Measurements from ENCODE around the gene FNDC5.

The FNDC5 gene

GRCh38 chr1:32830092-32830852 is 40.4 kb downstream of the FNDC5 start:
- no peaks in the 10 kb centered on the region for H3K27me3 ChIP-seq (replicated peaks in 2 of 5; ENCODE audit: control insufficient read depth in 4 of 5, insufficient read depth in 5 of 5, low read length in 4 of 5)
- H3K4me3 ChIP-seq (ENCODE audit: control insufficient read depth in 1 of 7, extremely low read depth in 1 of 7, insufficient read depth in 4 of 7, low read depth in 2 of 7, low read length in 6 of 7), result no peak overlapping the region
- ChIA-PET POLR2A (no interaction called here), CTCF (interaction anchor here (0.8 to 2.6 kb wide), 5 partner anchors 21 to 46 kb away, joined by 3 to 9 read pairs (median 5); no protein-coding TSS in a partner anchor)
- H3K36me3 ChIP-seq (ENCODE audit: control insufficient read depth in 4 of 4, insufficient read depth in 4 of 4, low read length in 3 of 4), result peaks cover 15 to 86% (median 60%) of the 10 kb centered on the region in 4 experiments
- WGBS (ENCODE audit: insufficient coverage), result 88% methylated on average over 3 of the region's 6 CpGs
- H3K9me3 ChIP-seq (ENCODE audit: control extremely low read depth in 1 of 5, control insufficient read depth in 4 of 5, insufficient read depth in 2 of 5, low read depth in 1 of 5, low read length in 4 of 5), result no peaks in the 10 kb centered on the region
- H3K4me1 ChIP-seq (ENCODE audit: control extremely low read depth in 1 of 4, control insufficient read depth in 4 of 4, insufficient read depth in 4 of 4, low read length in 3 of 4), result no peaks in the 10 kb centered on the region
- no peak for DNase-seq
- no peak overlapping the region for H3K27ac ChIP-seq (ENCODE audit: insufficient read depth in 1 of 2, low read depth in 1 of 2, low read length in 2 of 2, poor library complexity in 1 of 2, severe bottlenecking in 2 of 2)

- ChIA-PET CTCF (interaction anchor here (1.1 to 2.6 kb wide), 9 partner anchors 11 to 427 kb away, joined by 3 to 9 read pairs (median 5); partner anchors contain the start of genes S100PBP and YARS1), POLR2A (no interaction called here)
- Histone ChIP-seq H3K4me3 (ENCODE audit: control insufficient read depth in 1 of 7, extremely low read depth in 1 of 7, insufficient read depth in 4 of 7, low read depth in 2 of 7, low read length in 6 of 7) (no peak overlapping the region), H3K27me3 (replicated peaks in 2 of 5; ENCODE audit: control insufficient read depth in 4 of 5, insufficient read depth in 5 of 5, low read length in 4 of 5) (no peaks in the 10 kb centered on the region), H3K9me3 (ENCODE audit: control extremely low read depth in 1 of 5, control insufficient read depth in 4 of 5, insufficient read depth in 2 of 5, low read depth in 1 of 5, low read length in 4 of 5) (no peaks in the 10 kb centered on the region), H3K4me1 (ENCODE audit: control extremely low read depth in 1 of 4, control insufficient read depth in 4 of 4, insufficient read depth in 4 of 4, low read length in 3 of 4) (no peaks in the 10 kb centered on the region), H3K36me3 (ENCODE audit: control insufficient read depth in 4 of 4, insufficient read depth in 4 of 4, low read length in 3 of 4) (peaks cover 13 to 77% (median 57%) of the 10 kb centered on the region in 4 experiments), H3K27ac (ENCODE audit: insufficient read depth in 1 of 2, low read depth in 1 of 2, low read length in 2 of 2, poor library complexity in 1 of 2, severe bottlenecking in 2 of 2) (no peak overlapping the region)
- no CpG with 5 or more reads among the region's 7 CpGs for WGBS (ENCODE audit: insufficient coverage)
- peak; percentile 37 to 71 (median 68) for DNase-seq
Observed at GRCh38 chr1:32828341-32828740, 42.4 kb downstream of the FNDC5 start.

GRCh38 chr1:32825181-32825580 is 45.5 kb downstream of the FNDC5 start:
- DNase-seq, result no peak
- ChIA-PET CTCF (interaction anchor here (1.2 to 1.4 kb wide), 2 partner anchors 14 to 261 kb away, joined by 3 to 5 read pairs; no protein-coding TSS in a partner anchor), POLR2A (no interaction called here)
- H3K4me3 ChIP-seq (ENCODE audit: control insufficient read depth in 1 of 7, extremely low read depth in 1 of 7, insufficient read depth in 4 of 7, low read depth in 2 of 7, low read length in 6 of 7), result no peak overlapping the region
- H3K27me3 ChIP-seq (replicated peaks in 2 of 5; ENCODE audit: control insufficient read depth in 4 of 5, insufficient read depth in 5 of 5, low read length in 4 of 5), result no peaks in the 10 kb centered on the region
- peaks cover 0 to 13% (median 6%) of the 10 kb centered on the region in 4 experiments for H3K4me1 ChIP-seq (ENCODE audit: control extremely low read depth in 1 of 4, control insufficient read depth in 4 of 4, insufficient read depth in 4 of 4, low read length in 3 of 4)
- peaks cover 12 to 45% (median 40%) of the 10 kb centered on the region in 4 experiments for H3K36me3 ChIP-seq (ENCODE audit: control insufficient read depth in 4 of 4, insufficient read depth in 4 of 4, low read length in 3 of 4)
- WGBS (ENCODE audit: insufficient coverage), result 57% methylated on average over 1 of the region's 3 CpGs
- no peaks in the 10 kb centered on the region for H3K9me3 ChIP-seq (ENCODE audit: control extremely low read depth in 1 of 5, control insufficient read depth in 4 of 5, insufficient read depth in 2 of 5, low read depth in 1 of 5, low read length in 4 of 5)
- H3K27ac ChIP-seq (ENCODE audit: insufficient read depth in 1 of 2, low read depth in 1 of 2, low read length in 2 of 2, poor library complexity in 1 of 2, severe bottlenecking in 2 of 2), result no peak overlapping the region

GRCh38 chr1:32818804-32819541 is 51.7 kb downstream of the FNDC5 start:
- ChIA-PET CTCF (no interaction called here), POLR2A (no interaction called here)
- peaks cover 18 to 59% (median 36%) of the 10 kb centered on the region in 4 experiments for H3K4me1 ChIP-seq (ENCODE audit: control extremely low read depth in 1 of 4, control insufficient read depth in 4 of 4, insufficient read depth in 4 of 4, low read length in 3 of 4)
- H3K27ac ChIP-seq (ENCODE audit: insufficient read depth in 1 of 2, low read depth in 1 of 2, low read length in 2 of 2, poor library complexity in 1 of 2, severe bottlenecking in 2 of 2), result peak overlapping the region; percentile 41 to 92
- peaks cover 0 to 8% (median 0%) of the 10 kb centered on the region in 4 experiments for H3K36me3 ChIP-seq (ENCODE audit: control insufficient read depth in 4 of 4, insufficient read depth in 4 of 4, low read length in 3 of 4)
- peak overlapping the region in 6 of 7 experiments; percentile 82 to 98 (median 92) for H3K4me3 ChIP-seq (ENCODE audit: control insufficient read depth in 1 of 7, extremely low read depth in 1 of 7, insufficient read depth in 4 of 7, low read depth in 2 of 7, low read length in 6 of 7)
- H3K27me3 ChIP-seq (replicated peaks in 2 of 5; ENCODE audit: control insufficient read depth in 4 of 5, insufficient read depth in 5 of 5, low read length in 4 of 5), result no peaks in the 10 kb centered on the region
- no peaks in the 10 kb centered on the region for H3K9me3 ChIP-seq (ENCODE audit: control extremely low read depth in 1 of 5, control insufficient read depth in 4 of 5, insufficient read depth in 2 of 5, low read depth in 1 of 5, low read length in 4 of 5)
- DNase-seq, result peak; percentile 14 to 83 (median 74)
- WGBS (ENCODE audit: insufficient coverage), result 12% methylated on average over 4 of the region's 11 CpGs

GRCh38 chr1:32817815-32818786 is 52.6 kb downstream of the FNDC5 start:
- no peaks in the 10 kb centered on the region for H3K9me3 ChIP-seq (ENCODE audit: control extremely low read depth in 1 of 5, control insufficient read depth in 4 of 5, insufficient read depth in 2 of 5, low read depth in 1 of 5, low read length in 4 of 5)
- peaks cover 0 to 15% (median 0%) of the 10 kb centered on the region in 4 experiments for H3K36me3 ChIP-seq (ENCODE audit: control insufficient read depth in 4 of 4, insufficient read depth in 4 of 4, low read length in 3 of 4)
- WGBS (ENCODE audit: insufficient coverage), result 4% methylated on average over 37 of the region's 51 CpGs
- peak; percentile 17 to 47 (median 32) for DNase-seq
- peak overlapping the region; percentile 82 to 98 (median 92) for H3K4me3 ChIP-seq (ENCODE audit: control insufficient read depth in 1 of 7, extremely low read depth in 1 of 7, insufficient read depth in 4 of 7, low read depth in 2 of 7, low read length in 6 of 7)
- no peaks in the 10 kb centered on the region for H3K27me3 ChIP-seq (replicated peaks in 2 of 5; ENCODE audit: control insufficient read depth in 4 of 5, insufficient read depth in 5 of 5, low read length in 4 of 5)
- H3K4me1 ChIP-seq (ENCODE audit: control extremely low read depth in 1 of 4, control insufficient read depth in 4 of 4, insufficient read depth in 4 of 4, low read length in 3 of 4), result peaks cover 18 to 60% (median 36%) of the 10 kb centered on the region in 4 experiments
- POLR2A ChIA-PET, result no interaction called here
- CTCF ChIA-PET, result interaction anchor here (0.6 to 1.1 kb wide), 2 partner anchors 11 to 14 kb away, joined by 3 read pairs; no protein-coding TSS in a partner anchor
- peak overlapping the region; percentile 77 to 92 for H3K27ac ChIP-seq (ENCODE audit: insufficient read depth in 1 of 2, low read depth in 1 of 2, low read length in 2 of 2, poor library complexity in 1 of 2, severe bottlenecking in 2 of 2)

- Histone ChIP-seq H3K4me3 (ENCODE audit: control insufficient read depth in 1 of 7, extremely low read depth in 1 of 7, insufficient read depth in 4 of 7, low read depth in 2 of 7, low read length in 6 of 7) (peak within 1 kb of the TSS; percentile 91 to 100 (median 96)), H3K27ac (ENCODE audit: insufficient read depth in 1 of 2, low read depth in 1 of 2, low read length in 2 of 2, poor library complexity in 1 of 2, severe bottlenecking in 2 of 2) (peak within 1 kb of the TSS; percentile 97 to 100), H3K27me3 (replicated peaks in 2 of 5; ENCODE audit: control insufficient read depth in 4 of 5, insufficient read depth in 5 of 5, low read length in 4 of 5) (no peaks in the 10 kb centered on the region), H3K36me3 (ENCODE audit: control insufficient read depth in 4 of 4, insufficient read depth in 4 of 4, low read length in 3 of 4) (peaks cover 0 to 15% (median 0%) of the 10 kb centered on the region in 4 experiments), H3K4me1 (ENCODE audit: control extremely low read depth in 1 of 4, control insufficient read depth in 4 of 4, insufficient read depth in 4 of 4, low read length in 3 of 4) (peaks cover 18 to 55% (median 32%) of the 10 kb centered on the region in 4 experiments), H3K9me3 (ENCODE audit: control extremely low read depth in 1 of 5, control insufficient read depth in 4 of 5, insufficient read depth in 2 of 5, low read depth in 1 of 5, low read length in 4 of 5) (no peaks in the 10 kb centered on the region)
- ChIA-PET POLR2A (no interaction called here), CTCF (interaction anchor here (1.1 kb wide), 1 partner anchor 12 kb away, joined by 3 read pairs; no protein-coding TSS in a partner anchor)
- peak; percentile 98 to 99 (median 99) for DNase-seq
- WGBS (ENCODE audit: insufficient coverage), result 0% methylated on average over 41 of the region's 55 CpGs
Observed at GRCh38 chr1:32817159-32817814, 53.4 kb downstream of the FNDC5 start, which contains the start of the genes S100PBP and YARS1. TSS of gene S100PBP (plus strand) at chr1:32817653. CDS start at chr1:32826100, 8,447 bp downstream. TSS of gene YARS1 (minus strand) at chr1:32817358. CDS start at chr1:32817244, 114 bp downstream.

Measured in common myeloid progenitor, CD34-positive (primary cell).